HG02763 (cell line): ENCODE measurements around the gene BAK1.
"Not testable (repeated sequence)": the region's sequence is repeated elsewhere in the genome, so short reads cannot be mapped to it uniquely, and the experiment has no call there.

Experiments used
- ATAC-seq: cut with Tn5 transposase; IDR thresholded peaks from one replicate; pipeline ENCODE4 v1.9.1; 2021; ENCODE audit warnings: mild to moderate bottlenecking, moderate library complexity; ENCODE audit not compliant: unreplicated experiment

Gene BAK1

GRCh38 chr6:33552883-33553282 is 27.2 kb downstream of the BAK1 start:
- not testable (repeated sequence) for ATAC-seq

GRCh38 chr6:33552252-33552651 is 27.8 kb downstream of the BAK1 start:
- ATAC-seq = no peak

DNA sequence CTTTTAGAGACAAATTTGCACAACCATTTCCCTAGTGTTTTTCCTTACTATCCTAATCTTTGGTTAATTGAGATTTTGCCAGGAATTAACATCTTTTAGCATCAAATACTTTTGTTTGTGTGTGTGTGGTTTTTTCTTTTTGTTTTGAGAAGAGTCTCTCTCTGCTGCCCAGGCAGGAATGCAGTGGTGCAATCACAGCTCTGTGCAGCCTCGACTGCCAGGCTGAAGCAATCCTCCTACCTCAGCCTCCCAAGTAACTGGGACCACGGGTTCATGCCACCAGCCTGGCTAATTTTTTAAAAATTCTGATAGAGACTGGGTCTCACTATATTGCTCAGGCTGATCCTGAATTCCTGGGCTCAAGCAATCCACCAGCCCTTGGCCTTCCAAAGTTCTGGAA is 28.5 kb downstream of the BAK1 start:
- no peak for ATAC-seq

DNA sequence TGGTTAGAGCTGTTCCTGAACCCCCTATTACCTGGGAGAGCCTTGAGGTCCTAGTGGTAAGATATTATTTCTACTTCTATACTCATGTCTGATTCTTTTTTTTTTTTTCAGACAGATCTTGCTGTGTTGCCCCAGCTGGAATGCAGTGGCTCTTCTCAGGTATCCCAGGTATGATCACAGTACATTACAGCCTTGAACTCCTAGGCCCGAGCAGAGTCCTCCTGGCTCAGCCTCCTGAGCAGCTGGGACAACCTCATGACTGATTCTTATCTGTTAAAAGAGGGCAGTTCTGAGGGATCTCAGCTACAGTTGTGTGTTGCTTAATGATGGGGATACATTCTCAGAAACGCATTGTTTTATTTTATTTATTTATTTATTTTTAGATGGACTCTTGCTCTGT is 30.2 kb downstream of the BAK1 start:
- no peak for ATAC-seq

GRCh38 chr6:33549196-33549595 is 30.9 kb downstream of the BAK1 start:
- no peak for ATAC-seq

DNA sequence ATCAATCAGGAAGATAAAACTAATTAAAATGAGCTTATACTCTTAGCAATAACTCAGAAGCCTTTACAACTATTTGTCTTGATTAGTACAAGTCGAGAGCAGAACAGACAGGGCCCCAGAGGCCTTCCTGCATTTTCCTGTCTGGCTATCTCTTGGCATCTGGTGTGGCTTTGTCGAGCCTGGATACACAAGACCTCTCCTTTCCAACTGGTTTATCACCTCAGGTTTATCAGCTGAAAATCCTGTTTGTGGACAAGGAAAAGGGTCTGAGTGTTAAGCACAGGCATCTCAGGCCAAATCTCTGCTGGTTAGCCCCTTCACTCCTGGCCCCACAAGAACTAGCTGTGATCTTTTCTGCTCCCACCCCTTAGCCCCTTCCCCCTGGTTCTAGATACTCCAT is 32.6 kb downstream of the BAK1 start:
- ATAC-seq = no peak

DNA sequence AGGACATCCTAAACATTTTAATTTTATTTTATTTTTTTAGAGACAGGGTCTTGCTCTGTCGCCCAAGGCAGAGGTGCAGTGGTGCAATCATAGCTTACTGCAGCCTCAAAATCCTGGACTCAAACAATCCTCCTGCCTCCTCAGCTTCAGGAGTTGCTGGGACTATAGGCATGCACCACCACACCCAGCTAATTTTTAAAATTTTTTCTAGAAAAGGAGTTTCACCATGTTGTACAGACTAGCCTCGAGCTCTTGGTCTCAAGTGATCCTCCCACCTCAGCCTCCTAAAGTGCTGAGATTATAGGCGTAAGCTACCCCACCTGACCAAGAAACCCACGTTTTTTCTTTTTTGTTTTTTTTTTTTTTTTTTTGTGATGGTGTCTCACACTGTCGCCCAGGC is 33.3 kb downstream of the BAK1 start:
- ATAC-seq = no peak

DNA sequence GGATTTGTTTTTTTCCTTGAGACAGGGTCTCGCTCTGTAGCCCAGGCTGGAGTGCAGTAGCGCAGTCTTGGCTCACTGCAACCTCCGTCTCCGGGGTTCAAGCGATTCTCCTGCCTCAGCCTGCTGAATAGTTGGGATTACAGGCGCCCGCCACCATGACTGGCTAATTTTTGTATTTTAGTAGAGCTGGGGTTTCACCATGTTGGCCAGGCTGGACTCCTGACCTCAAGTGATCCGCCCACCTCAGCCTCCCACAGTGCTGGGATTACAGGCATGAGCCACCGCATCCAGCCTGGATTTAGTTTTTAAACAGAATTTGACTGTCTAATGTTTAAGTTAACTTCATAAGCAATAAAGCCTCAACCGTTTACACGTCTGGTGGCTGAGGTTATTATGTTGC is 34.8 kb downstream of the BAK1 start:
- ATAC-seq = not testable (repeated sequence)

DNA sequence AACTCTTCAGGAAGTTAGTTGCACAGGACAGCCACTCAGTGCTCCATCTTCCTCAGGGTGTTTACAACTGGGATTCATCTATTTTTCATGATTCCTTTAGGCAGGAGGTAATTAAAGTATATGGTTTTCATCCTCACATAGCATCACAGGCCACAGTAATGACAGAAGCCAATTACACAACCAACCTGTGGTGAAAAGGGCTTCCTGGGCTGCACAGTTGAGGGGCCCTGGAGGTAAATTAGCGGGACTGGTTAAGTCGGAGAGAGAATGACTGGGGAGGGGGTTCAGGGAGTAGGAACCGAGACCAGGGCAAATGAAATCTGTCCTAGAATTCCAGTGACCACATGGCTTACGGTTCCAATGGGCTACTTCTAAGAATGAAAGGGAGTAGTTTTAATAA is 37.0 kb downstream of the BAK1 start:
- no peak for ATAC-seq

DNA sequence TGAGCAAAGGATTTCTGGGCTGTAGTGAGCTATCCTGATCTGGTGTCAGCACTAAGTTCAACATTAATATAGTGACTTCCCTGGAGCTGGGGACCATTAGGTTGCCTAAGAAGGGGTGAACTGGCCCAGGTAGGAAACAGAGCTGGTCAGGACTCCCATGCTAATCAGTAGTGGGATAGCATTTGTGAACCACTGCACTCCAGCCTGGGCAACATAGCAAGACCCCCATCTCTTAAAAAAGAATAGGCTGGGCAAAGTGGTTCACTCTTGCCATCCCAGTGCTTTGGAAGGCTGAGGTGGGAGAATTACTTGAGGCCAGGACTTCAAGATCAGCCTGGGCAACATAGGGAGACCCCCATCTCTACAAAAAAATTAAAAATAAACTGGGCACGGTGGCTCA is 39.3 kb downstream of the BAK1 start:
- no peak for ATAC-seq

DNA sequence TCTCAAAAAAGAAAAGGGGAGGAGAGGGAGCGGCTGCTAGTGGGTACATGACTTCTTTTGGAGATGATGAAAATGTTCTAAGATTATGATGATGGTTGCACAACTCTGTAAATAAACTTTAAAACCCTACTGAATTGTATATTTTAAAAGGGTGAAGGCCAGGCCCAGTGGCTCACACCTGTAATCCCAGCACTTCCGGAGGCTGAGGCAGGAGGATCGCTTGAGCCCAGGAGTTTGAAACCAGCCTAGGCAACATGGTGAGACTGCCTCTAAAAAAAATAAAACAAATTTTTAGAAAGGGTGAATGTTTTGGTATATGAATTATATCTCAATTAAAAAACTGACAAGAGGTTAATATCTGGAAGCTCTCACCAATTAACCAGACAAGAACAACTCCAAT is 45.4 kb downstream of the BAK1 start:
- ATAC-seq = no peak

- not testable (repeated sequence) for ATAC-seq
These were observed 46.8 kb downstream of the BAK1 start for GRCh38 chr6:33533163-33533869.

- not testable (repeated sequence) for ATAC-seq
These were observed 47.6 kb downstream of the BAK1 start for GRCh38 chr6:33532431-33532830.

GRCh38 chr6:33530617-33531016 is 49.5 kb downstream of the BAK1 start:
- not testable (repeated sequence) for ATAC-seq
